NB4 (cell line): ENCODE measurements around the gene EVC2.

Source experiments
- DNase-seq: peaks from one replicate; pipeline ENCODE4 v3.0.0; 2010; ENCODE audit warnings: low read depth
- H3K4me3 ChIP-seq: one replicate; pipeline ENCODE4 v1.5.1; 2011; ENCODE audit warnings: mild to moderate bottlenecking, low read depth, low read length, moderate library complexity
- MYC ChIP-seq: IDR thresholded peaks from 2 replicates; pipeline ENCODE4 v1.6.1; 2011; ENCODE audit warnings: low read depth, low read length
- POLR2A ChIP-seq: IDR thresholded peaks from 2 replicates; pipeline ENCODE4 v1.6.1; 2011; ENCODE audit warnings: mild to moderate bottlenecking; ENCODE audit not compliant: insufficient read length; ENCODE audit errors: extremely low read depth
- TF ChIP-seq, protein P1 (sequence below): IDR thresholded peaks from 2 replicates; pipeline ENCODE4 v1.6.1; 2011; ENCODE audit warnings: low read depth, low read length
- TF ChIP-seq, protein P2 (sequence below): IDR thresholded peaks from one replicate; pipeline ENCODE4 v1.5.1; 2012; ENCODE audit warnings: low read depth, low read length

Gene EVC2

DNA sequence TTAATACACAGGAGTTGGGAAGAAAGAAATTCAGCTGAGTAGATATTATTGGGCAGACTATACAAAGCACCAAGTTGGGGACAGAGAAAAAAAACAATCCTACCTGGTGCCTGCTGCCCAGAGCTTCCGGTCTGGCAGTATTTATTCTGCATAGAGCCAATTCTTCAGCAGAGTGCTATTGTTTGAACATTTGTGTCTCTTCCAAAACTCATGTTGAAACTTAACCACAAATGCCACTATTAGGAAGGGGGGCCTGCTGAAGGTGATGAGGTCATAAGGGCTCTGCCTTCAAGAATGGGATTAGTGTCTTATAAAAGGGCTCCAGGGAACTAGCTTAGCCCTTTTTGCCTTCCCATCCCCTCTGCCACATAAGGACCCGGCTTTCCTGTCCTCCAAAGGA lies 136.2 kb downstream of the EVC2 start:
- peak; percentile 17 for DNase-seq
- TF ChIP-seq POLR2A (no peak), MYC (no peak)
- TF ChIP-seq, protein P1, sequence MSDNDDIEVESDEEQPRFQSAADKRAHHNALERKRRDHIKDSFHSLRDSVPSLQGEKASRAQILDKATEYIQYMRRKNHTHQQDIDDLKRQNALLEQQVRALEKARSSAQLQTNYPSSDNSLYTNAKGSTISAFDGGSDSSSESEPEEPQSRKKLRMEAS = no peak
- TF ChIP-seq, protein P2, sequence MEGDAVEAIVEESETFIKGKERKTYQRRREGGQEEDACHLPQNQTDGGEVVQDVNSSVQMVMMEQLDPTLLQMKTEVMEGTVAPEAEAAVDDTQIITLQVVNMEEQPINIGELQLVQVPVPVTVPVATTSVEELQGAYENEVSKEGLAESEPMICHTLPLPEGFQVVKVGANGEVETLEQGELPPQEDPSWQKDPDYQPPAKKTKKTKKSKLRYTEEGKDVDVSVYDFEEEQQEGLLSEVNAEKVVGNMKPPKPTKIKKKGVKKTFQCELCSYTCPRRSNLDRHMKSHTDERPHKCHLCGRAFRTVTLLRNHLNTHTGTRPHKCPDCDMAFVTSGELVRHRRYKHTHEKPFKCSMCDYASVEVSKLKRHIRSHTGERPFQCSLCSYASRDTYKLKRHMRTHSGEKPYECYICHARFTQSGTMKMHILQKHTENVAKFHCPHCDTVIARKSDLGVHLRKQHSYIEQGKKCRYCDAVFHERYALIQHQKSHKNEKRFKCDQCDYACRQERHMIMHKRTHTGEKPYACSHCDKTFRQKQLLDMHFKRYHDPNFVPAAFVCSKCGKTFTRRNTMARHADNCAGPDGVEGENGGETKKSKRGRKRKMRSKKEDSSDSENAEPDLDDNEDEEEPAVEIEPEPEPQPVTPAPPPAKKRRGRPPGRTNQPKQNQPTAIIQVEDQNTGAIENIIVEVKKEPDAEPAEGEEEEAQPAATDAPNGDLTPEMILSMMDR = no peak

DNA sequence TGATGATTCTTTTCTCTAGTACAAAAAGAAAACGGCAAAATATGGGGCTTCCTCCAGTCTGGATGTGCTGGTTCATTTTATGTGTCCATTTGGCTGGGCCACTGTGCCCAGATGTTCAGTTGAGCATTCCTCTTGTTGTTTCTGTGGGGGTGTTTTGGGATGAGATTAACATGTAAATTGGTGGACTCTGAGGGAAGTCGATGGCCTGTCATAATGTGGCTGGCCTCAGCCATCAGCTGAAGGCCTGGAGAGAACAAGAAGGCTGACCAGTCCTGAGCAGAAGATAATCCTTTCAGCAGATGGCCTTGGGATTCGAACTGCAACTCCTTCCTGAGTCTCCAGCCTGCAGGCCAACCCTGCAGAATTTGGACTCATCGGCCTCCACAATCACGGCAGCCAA lies 136.7 kb downstream of the EVC2 start:
- H3K4me3 ChIP-seq = no peak overlapping the region
- no peak for DNase-seq
- TF ChIP-seq, protein P2 = no peak

More for the DNA sequence above, 136.2 kb downstream of the EVC2 start:
- no peak overlapping the region for H3K4me3 ChIP-seq

DNA sequence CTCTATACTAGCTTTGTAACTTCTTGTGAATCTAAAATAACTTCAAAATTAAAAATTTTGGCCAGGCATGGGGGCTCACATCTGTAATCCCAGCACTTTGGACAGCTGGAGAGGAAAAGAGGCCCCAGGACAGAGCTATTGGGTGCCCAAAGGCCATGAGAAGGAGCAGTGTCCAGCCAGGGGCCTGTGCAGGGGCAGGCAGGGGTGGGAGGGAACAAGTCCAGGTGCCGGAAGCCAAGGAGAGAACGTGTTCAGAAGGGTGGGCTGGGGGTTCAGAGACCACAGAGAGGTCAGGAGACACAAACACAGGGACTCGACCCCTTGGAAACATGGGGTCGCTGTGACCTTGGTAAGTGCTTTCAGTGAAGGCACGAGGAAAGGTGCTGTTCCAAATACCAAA lies 138.9 kb downstream of the EVC2 start:
- no peak for TF ChIP-seq POLR2A
- TF ChIP-seq, protein P2 = no peak
- DNase-seq = no peak

DNA sequence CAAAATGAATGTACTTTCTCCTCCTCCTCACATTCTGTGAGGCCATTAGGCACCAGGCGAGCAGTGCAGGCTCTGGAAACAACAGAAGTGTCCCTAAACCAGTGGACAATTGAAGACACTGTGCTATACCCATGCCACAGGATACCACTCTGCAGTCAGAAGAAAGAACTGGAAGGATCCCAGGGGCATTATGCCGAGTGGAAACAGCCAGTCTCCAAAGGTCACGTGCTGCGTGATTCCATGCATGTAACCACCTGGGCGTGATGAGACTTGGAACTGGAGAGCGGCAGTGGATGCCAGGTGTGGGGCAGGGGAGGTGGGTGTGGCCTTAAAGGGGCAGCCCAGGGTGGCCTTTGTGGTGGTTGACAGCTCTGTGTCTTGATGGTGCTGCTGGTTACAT lies 139.4 kb downstream of the EVC2 start:
- no peak overlapping the region for H3K4me3 ChIP-seq
- TF ChIP-seq MYC = no peak
- TF ChIP-seq, protein P2 = no peak
- TF ChIP-seq POLR2A = no peak
- TF ChIP-seq, protein P1 = no peak
- no peak for DNase-seq

More for the DNA sequence above, 138.9 kb downstream of the EVC2 start:
- no peak overlapping the region for H3K4me3 ChIP-seq

DNA sequence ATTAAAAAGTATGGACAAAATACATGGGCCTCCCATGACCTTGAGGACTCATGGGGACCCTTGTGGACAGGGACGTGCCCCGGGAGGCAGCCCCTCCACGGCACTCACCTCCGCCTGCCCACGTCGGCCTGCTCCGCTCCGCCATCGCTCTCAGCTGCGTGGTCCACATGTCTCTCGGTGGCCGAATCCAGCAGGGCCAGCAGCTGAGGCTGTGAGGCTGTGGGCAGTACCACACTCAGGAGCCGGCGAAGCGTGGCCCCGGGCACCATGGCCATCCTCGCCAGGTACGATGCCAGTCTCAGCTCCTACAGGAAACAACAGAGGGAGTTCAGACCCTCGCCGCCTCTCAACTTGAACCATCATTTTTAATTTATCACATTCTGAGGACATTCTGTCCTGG lies 140.0 kb downstream of the EVC2 start:
- TF ChIP-seq, protein P1 = no peak
- TF ChIP-seq POLR2A (no peak), MYC (no peak)
- TF ChIP-seq, protein P2 = no peak
- H3K4me3 ChIP-seq = no peak overlapping the region
- DNase-seq = no peak

DNA sequence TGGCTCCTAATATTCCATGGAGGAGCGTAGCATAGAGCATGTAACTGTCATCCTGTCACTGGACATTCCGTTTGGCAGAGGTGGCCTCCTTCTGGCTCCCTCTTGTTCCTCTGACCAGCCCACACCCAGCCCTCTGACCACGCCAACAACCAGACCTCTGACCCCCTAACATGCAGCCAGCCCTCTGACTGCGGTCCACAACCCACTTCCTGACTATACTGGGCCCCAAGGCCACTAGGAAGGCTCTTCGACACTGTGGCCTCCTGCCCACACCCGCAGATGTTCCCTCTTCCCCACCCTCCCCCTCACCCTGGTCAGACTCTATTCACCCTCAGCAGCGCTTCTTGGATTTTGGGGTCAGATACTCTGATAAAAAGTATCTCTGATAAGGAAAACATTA lies 141.4 kb downstream of the EVC2 start:
- TF ChIP-seq POLR2A = no peak
- TF ChIP-seq, protein P1 = no peak
- TF ChIP-seq, protein P2 = no peak
- no peak for TF ChIP-seq MYC

More for the DNA sequence above, 141.4 kb downstream of the EVC2 start:
- DNase-seq = no peak
- no peak overlapping the region for H3K4me3 ChIP-seq
